A549 (cell line): ENCODE data around the gene RNF43.

Experiments
- CBX8 ChIP-seq: fragments of 200-600 bp; sonication (generic); IDR thresholded peaks from 2 replicates; pipeline ENCODE4 v1.6.1; 2016
- EP300 ChIP-seq, 2 experiments: fragments of >200 bp; sonication (Bioruptor Twin); formaldehyde crosslinking; IDR thresholded peaks; 2 replicates in 1 of 2; 3 replicates in 1 of 2; pipeline ENCODE4 v1.6.1; 2016 to 2017
- MAZ ChIP-seq: fragments of 150-350 bp; IDR thresholded peaks from 2 replicates; pipeline ENCODE4 v1.6.1; 2014; ENCODE audit warnings: antibody characterized with exemption, low read depth, low read length, borderline replicate concordance
- NR3C1 ChIP-seq: fragments of >200 bp; sonication (Bioruptor Twin); formaldehyde crosslinking; IDR thresholded peaks from 3 replicates; pipeline ENCODE4 v1.6.1; 2017
- PHF8 ChIP-seq: fragments of 200-600 bp; sonication (generic); IDR thresholded peaks from 2 replicates; pipeline ENCODE4 v1.6.1; 2016; ENCODE audit warnings: low read depth, mild to moderate bottlenecking, antibody characterized with exemption, moderate library complexity, borderline replicate concordance
- POLR2A ChIP-seq: IDR thresholded peaks from 2 replicates; pipeline ENCODE4 v1.6.1; 2012; ENCODE audit warnings: mild to moderate bottlenecking, low read length
- RAD21 ChIP-seq, 2 experiments: fragments of >200 bp in 1 of 2; sonication (Bioruptor Twin) in 1 of 2; formaldehyde crosslinking in 1 of 2; IDR thresholded peaks in 1 of 2; conservative IDR thresholded peaks in 1 of 2; 2 replicates in 1 of 2; 3 replicates in 1 of 2; pipeline ENCODE4 v1.6.1; 2012 to 2018; ENCODE audit warnings: inconsistent platforms in 1 of 2
- RCOR1 ChIP-seq: fragments of 150-350 bp; IDR thresholded peaks from 2 replicates; pipeline ENCODE4 v1.6.1; 2014; ENCODE audit warnings: antibody characterized with exemption, low read length, low read depth
- RFX5 ChIP-seq: fragments of 450-650 bp; IDR thresholded peaks from 2 replicates; pipeline ENCODE4 v1.7.1; 2014; ENCODE audit warnings: antibody characterized with exemption, mild to moderate bottlenecking, moderate library complexity
- TF ChIP-seq, protein P1 (sequence below): fragments of 150-350 bp; IDR thresholded peaks from 2 replicates; pipeline ENCODE4 v1.6.1; 2014; ENCODE audit warnings: low read depth, mild to moderate bottlenecking, low read length
- TF ChIP-seq, protein P2 (sequence below): fragments of >200 bp; sonication (Bioruptor Twin); formaldehyde crosslinking; IDR thresholded peaks from 3 replicates; pipeline ENCODE4 v1.5.1; 2016
- TF ChIP-seq, protein P3 (sequence below): IDR thresholded peaks from 2 replicates; pipeline ENCODE4 v1.6.1; 2012
- TF ChIP-seq, protein P4 (sequence below): IDR thresholded peaks from 2 replicates; pipeline ENCODE4 v1.6.1; 2012
- TF ChIP-seq, protein P5 (sequence below): fragments of 200-600 bp; sonication (generic); IDR thresholded peaks from 2 replicates; pipeline ENCODE4 v1.6.1; 2016; ENCODE audit warnings: antibody characterized with exemption, mild to moderate bottlenecking, moderate library complexity

DNA sequence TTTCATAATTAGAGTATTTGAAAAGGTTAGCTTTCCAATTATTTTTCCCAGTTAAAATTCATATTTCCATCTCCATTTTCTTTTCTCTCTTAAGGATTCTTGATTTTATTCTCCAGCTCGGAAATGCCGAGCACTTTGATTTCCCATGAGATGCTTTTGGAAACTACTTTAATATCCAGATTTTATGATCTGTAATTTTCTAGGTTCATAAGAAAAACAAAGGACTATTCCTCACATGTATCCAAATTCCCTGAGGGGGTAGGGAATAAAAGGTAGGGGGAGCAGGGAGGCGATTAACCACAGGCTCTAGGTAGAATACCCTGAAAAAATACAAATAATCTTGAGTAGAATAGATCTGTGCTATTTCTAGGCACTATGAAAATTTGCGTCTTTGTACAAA, 938 bp downstream of the RNF43 start:
- no peak for TF ChIP-seq PHF8
- no peak for TF ChIP-seq NR3C1
- TF ChIP-seq, protein P1, sequence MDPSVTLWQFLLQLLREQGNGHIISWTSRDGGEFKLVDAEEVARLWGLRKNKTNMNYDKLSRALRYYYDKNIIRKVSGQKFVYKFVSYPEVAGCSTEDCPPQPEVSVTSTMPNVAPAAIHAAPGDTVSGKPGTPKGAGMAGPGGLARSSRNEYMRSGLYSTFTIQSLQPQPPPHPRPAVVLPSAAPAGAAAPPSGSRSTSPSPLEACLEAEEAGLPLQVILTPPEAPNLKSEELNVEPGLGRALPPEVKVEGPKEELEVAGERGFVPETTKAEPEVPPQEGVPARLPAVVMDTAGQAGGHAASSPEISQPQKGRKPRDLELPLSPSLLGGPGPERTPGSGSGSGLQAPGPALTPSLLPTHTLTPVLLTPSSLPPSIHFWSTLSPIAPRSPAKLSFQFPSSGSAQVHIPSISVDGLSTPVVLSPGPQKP: no peak
- TF ChIP-seq RAD21 (conservative IDR thresholded peaks at IDR 0.05 in 1 of 2, IDR thresholded peaks at IDR 0.05 in 1 of 2): no peak
- TF ChIP-seq, protein P2, sequence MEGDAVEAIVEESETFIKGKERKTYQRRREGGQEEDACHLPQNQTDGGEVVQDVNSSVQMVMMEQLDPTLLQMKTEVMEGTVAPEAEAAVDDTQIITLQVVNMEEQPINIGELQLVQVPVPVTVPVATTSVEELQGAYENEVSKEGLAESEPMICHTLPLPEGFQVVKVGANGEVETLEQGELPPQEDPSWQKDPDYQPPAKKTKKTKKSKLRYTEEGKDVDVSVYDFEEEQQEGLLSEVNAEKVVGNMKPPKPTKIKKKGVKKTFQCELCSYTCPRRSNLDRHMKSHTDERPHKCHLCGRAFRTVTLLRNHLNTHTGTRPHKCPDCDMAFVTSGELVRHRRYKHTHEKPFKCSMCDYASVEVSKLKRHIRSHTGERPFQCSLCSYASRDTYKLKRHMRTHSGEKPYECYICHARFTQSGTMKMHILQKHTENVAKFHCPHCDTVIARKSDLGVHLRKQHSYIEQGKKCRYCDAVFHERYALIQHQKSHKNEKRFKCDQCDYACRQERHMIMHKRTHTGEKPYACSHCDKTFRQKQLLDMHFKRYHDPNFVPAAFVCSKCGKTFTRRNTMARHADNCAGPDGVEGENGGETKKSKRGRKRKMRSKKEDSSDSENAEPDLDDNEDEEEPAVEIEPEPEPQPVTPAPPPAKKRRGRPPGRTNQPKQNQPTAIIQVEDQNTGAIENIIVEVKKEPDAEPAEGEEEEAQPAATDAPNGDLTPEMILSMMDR: no peak
- no peak for TF ChIP-seq POLR2A
- no peak for TF ChIP-seq CBX8
- TF ChIP-seq, protein P3, sequence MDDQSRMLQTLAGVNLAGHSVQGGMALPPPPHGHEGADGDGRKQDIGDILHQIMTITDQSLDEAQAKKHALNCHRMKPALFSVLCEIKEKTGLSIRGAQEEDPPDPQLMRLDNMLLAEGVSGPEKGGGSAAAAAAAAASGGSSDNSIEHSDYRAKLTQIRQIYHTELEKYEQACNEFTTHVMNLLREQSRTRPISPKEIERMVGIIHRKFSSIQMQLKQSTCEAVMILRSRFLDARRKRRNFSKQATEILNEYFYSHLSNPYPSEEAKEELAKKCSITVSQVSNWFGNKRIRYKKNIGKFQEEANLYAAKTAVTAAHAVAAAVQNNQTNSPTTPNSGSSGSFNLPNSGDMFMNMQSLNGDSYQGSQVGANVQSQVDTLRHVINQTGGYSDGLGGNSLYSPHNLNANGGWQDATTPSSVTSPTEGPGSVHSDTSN: no peak
- TF ChIP-seq MAZ: no peak
- TF ChIP-seq, protein P4, sequence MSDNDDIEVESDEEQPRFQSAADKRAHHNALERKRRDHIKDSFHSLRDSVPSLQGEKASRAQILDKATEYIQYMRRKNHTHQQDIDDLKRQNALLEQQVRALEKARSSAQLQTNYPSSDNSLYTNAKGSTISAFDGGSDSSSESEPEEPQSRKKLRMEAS: no peak
- TF ChIP-seq, protein P5, sequence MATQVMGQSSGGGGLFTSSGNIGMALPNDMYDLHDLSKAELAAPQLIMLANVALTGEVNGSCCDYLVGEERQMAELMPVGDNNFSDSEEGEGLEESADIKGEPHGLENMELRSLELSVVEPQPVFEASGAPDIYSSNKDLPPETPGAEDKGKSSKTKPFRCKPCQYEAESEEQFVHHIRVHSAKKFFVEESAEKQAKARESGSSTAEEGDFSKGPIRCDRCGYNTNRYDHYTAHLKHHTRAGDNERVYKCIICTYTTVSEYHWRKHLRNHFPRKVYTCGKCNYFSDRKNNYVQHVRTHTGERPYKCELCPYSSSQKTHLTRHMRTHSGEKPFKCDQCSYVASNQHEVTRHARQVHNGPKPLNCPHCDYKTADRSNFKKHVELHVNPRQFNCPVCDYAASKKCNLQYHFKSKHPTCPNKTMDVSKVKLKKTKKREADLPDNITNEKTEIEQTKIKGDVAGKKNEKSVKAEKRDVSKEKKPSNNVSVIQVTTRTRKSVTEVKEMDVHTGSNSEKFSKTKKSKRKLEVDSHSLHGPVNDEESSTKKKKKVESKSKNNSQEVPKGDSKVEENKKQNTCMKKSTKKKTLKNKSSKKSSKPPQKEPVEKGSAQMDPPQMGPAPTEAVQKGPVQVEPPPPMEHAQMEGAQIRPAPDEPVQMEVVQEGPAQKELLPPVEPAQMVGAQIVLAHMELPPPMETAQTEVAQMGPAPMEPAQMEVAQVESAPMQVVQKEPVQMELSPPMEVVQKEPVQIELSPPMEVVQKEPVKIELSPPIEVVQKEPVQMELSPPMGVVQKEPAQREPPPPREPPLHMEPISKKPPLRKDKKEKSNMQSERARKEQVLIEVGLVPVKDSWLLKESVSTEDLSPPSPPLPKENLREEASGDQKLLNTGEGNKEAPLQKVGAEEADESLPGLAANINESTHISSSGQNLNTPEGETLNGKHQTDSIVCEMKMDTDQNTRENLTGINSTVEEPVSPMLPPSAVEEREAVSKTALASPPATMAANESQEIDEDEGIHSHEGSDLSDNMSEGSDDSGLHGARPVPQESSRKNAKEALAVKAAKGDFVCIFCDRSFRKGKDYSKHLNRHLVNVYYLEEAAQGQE: no peak
- TF ChIP-seq RFX5: no peak
- TF ChIP-seq RCOR1: no peak
- TF ChIP-seq EP300 (IDR thresholded peaks at IDR 0.05): no peak
